ENCODE data around the gene OR5B12.

The OR5B12 gene

GRCh38 chr11:58442136-58442535 is at the start of gene OR5B12:
Gene OR5B12, minus strand, starts transcription at chr11:58442236. Its CDS starts 2,085 bp downstream, at chr11:58440151.
- no peak within 1 kb of the TSS for H3K27ac ChIP-seq
- TF ChIP-seq ZFX (IDR thresholded peaks at IDR 0.05) (no peak), CTCF (conservative IDR thresholded peaks at IDR 0.05) (no peak)

- TF ChIP-seq ZFX (IDR thresholded peaks at IDR 0.05), result no peak
- TF ChIP-seq CTCF (conservative IDR thresholded peaks at IDR 0.05), result no peak
- H3K27ac ChIP-seq, result no peak overlapping the region
Observed at GRCh38 chr11:58490827-58491226, 48.8 kb upstream of the OR5B12 start.

- TF ChIP-seq ZFX (IDR thresholded peaks at IDR 0.05) (no peak), CTCF (conservative IDR thresholded peaks at IDR 0.05) (no peak)
- no peak overlapping the region for H3K27ac ChIP-seq
Observed at GRCh38 chr11:58487170-58487569, 45.1 kb upstream of the OR5B12 start.

GRCh38 chr11:58485961-58486360 is 43.9 kb upstream of the OR5B12 start:
- no peak overlapping the region for H3K27ac ChIP-seq
- TF ChIP-seq CTCF (conservative IDR thresholded peaks at IDR 0.05) (no peak), ZFX (IDR thresholded peaks at IDR 0.05) (no peak)

- no peak for TF ChIP-seq CTCF (conservative IDR thresholded peaks at IDR 0.05)
- TF ChIP-seq ZFX (IDR thresholded peaks at IDR 0.05), result no peak
Observed at GRCh38 chr11:58471892-58472291, 29.9 kb upstream of the OR5B12 start.

GRCh38 chr11:58466293-58466692 is 24.3 kb upstream of the OR5B12 start:
- H3K27ac ChIP-seq, result no peak overlapping the region
- TF ChIP-seq CTCF (conservative IDR thresholded peaks at IDR 0.05), result no peak
- no peak for TF ChIP-seq ZFX (IDR thresholded peaks at IDR 0.05)

More at GRCh38 chr11:58471892-58472291, 29.9 kb upstream of the OR5B12 start:
- no peak overlapping the region for H3K27ac ChIP-seq

GRCh38 chr11:58465690-58466089 is 23.7 kb upstream of the OR5B12 start:
- H3K27ac ChIP-seq, result no peak overlapping the region
- TF ChIP-seq CTCF (conservative IDR thresholded peaks at IDR 0.05) (no peak), ZFX (IDR thresholded peaks at IDR 0.05) (no peak)
